Testis (tissue), 3 donors: Measurements from ENCODE around the gene NCAM1. TPM values are rescaled to one million over a fixed set of nuclear protein-coding genes. Genes with fewer than 3 reads are reported as not detected.

Source experiments
- DNase-seq: peaks from one replicate; pipeline ENCODE4 v3.0.0-alpha.2; 2019
- H3K27ac ChIP-seq, 2 donors: fragments of 200-600 bp; sonication (generic); one replicate each; pipeline ENCODE4 v1.5.1; 2019
- H3K27me3 ChIP-seq: fragments of 200-600 bp; sonication (generic); one replicate; pipeline ENCODE4 v1.5.1; 2019
- H3K36me3 ChIP-seq: fragments of 200-600 bp; sonication (generic); one replicate; pipeline ENCODE4 v1.5.1; 2017; ENCODE audit warnings: low read depth; ENCODE audit errors: missing control alignments
- H3K4me1 ChIP-seq: fragments of 200-600 bp; sonication (generic); one replicate; pipeline ENCODE4 v1.5.1; 2019
- H3K4me3 ChIP-seq, 2 donors: fragments of 200-600 bp; sonication (generic); one replicate each; pipeline ENCODE4 v1.5.1; 2017 to 2019
- H3K9me3 ChIP-seq: fragments of 200-600 bp; sonication (generic); one replicate; pipeline ENCODE4 v1.5.1; 2017
- CTCF ChIP-seq, 3 experiments: fragments of 450-650 bp in 2 of 3; fragments of 200-600 bp in 1 of 3; sonication (generic) in 1 of 3; IDR thresholded peaks; one replicate each; pipeline ENCODE4 v1.5.1; 2016 to 2019; ENCODE audit warnings: antibody characterized with exemption in 3 of 3, mild to moderate bottlenecking in 2 of 3, moderate library complexity in 1 of 3
- POLR2A ChIP-seq: fragments of 450-650 bp; IDR thresholded peaks from one replicate; pipeline ENCODE4 v1.6.1; 2017; ENCODE audit warnings: antibody characterized with exemption, mild to moderate bottlenecking, moderate library complexity
- WGBS, 2 donors: methylation state at CpG; one replicate each; pipeline ENCODE4 v1.1.5; 2018; 5-methylcytosine and 5-hydroxymethylcytosine counted together
- intact Hi-C: fragments of 100-400 bp; cut with DNase I; formaldehyde crosslinking; loops from one replicate; pipeline ENCODE4 v1.15.1; 2023; ENCODE audit warnings: low total_unique reads
- polyA plus RNA-seq: library from polyadenylated mRNA; stranded (reverse); fragments of 350-450 nt; fragmentation: Illumina TruSeq; extraction: RNeasy Lipid Tissue Mini Kit (QIAGEN cat#74804); gene quantifications from one replicate; pipeline ENCODE4 v1.2.3, GENCODE V29; 2014; ENCODE audit warnings: low read depth, low replicate concordance; ENCODE audit not compliant: insufficient read depth
- total RNA-seq, 2 donors: library from RNA; depleted of rRNA; stranded (reverse); fragments of >200 nt; gene quantifications; one replicate each; pipeline ENCODE4 v1.2.3, GENCODE V29; 2016

The NCAM1 gene
- total and polyA plus RNA-seq, 3 donors from 2014 or later = 12.3 to 33.3 (median 13.8) TPM

- Histone ChIP-seq H3K4me1 (no peaks in the 10 kb centered on the region), H3K4me3 (no peak overlapping the region), H3K27ac (no peak overlapping the region), H3K27me3 (no peaks in the 10 kb centered on the region), H3K36me3 (no peaks in the 10 kb centered on the region), H3K9me3 (no peaks in the 10 kb centered on the region)
- 88 to 95% methylated on average over 13 of the region's 13 CpGs for WGBS, 2 donors
- TF ChIP-seq CTCF (IDR thresholded peaks at IDR 0.05) (no peak), POLR2A (no peak)
- DNase-seq = no peak
- intact Hi-C loops = no loop called here
These were observed 308.9 kb downstream of the NCAM1 start for GRCh38 chr11:113270080-113270479.

GRCh38 chr11:113271551-113272245 is 310.5 kb downstream of the NCAM1 start:
- Histone ChIP-seq H3K4me3 (no peak overlapping the region), H3K4me1 (no peaks in the 10 kb centered on the region), H3K27ac (no peak overlapping the region), H3K36me3 (no peaks in the 10 kb centered on the region), H3K27me3 (no peaks in the 10 kb centered on the region), H3K9me3 (no peaks in the 10 kb centered on the region)
- TF ChIP-seq POLR2A (no peak), CTCF (IDR thresholded peaks at IDR 0.05) (no peak)
- intact Hi-C loops = no loop called here
- WGBS, 2 donors = 96 to 100% methylated on average over 7 to 14 of the region's 14 CpGs
- no peak for DNase-seq

GRCh38 chr11:113272281-113272680 is 311.1 kb downstream of the NCAM1 start:
- H3K9me3 ChIP-seq = no peaks in the 10 kb centered on the region
- no peak overlapping the region for H3K4me3 ChIP-seq
- H3K27me3 ChIP-seq = no peaks in the 10 kb centered on the region
- TF ChIP-seq POLR2A = no peak
- no peak for TF ChIP-seq CTCF (IDR thresholded peaks at IDR 0.05)
- no peak overlapping the region for H3K27ac ChIP-seq
- no peak for DNase-seq
- no peaks in the 10 kb centered on the region for H3K36me3 ChIP-seq
- intact Hi-C loops = no loop called here
- H3K4me1 ChIP-seq = no peaks in the 10 kb centered on the region
- whole genome bisulfite sequencing, 2 donors = 70 to 78% methylated on average over 5 of the region's 5 CpGs

- WGBS, 2 donors = 90 to 93% methylated on average over 15 to 34 of the region's 34 CpGs
- no peak overlapping the region for H3K27ac ChIP-seq
- intact Hi-C loops = no loop called here
- no peaks in the 10 kb centered on the region for H3K27me3 ChIP-seq
- TF ChIP-seq CTCF (IDR thresholded peaks at IDR 0.05) = no peak
- TF ChIP-seq POLR2A = no peak
- H3K4me1 ChIP-seq = no peaks in the 10 kb centered on the region
- no peaks in the 10 kb centered on the region for H3K36me3 ChIP-seq
- H3K4me3 ChIP-seq = no peak overlapping the region
- H3K9me3 ChIP-seq = no peaks in the 10 kb centered on the region
- no peak for DNase-seq
These were observed 311.9 kb downstream of the NCAM1 start for GRCh38 chr11:113272927-113273615.
